ENCODE measurements around the gene KRTAP5-4. TPM values are rescaled to one million over a fixed set of nuclear protein-coding genes. Genes with fewer than 3 reads are reported as not detected.

Gene KRTAP5-4
- total and polyA plus RNA-seq, 4 donors = not detected

DNA sequence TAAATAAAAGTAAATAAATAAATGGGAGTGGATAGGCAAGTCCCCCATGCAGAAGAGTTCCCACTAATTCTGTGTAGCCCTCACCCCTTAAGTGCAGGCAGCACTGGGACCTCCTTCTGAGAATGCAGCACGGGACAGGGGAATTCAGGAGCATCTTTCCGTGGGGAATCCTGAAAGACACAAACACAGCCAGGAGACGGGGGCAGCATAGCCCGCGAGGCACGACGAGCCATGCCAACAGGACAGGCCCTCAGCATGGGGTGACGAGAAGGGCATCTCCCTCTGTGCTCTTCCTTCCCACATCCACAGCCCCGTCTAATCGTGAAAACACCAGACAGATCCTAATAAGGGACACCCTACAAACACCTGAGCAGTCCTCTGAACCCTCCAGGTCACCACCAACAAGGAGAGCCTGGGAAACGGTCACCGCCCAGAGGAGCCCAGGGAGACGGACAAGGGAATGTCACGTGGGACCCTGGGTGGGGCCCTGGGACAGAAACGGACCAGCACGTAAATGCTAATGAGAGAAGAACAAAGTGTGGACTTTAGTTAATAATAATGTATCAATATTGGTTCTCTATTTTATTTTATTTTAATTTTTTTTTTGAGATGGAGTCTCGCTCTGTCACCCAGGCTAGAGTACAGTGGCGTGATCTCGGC lies 14.5 kb upstream of the KRTAP5-4 start:
- no peak for ATAC-seq (ENCODE audit: insufficient read depth, low FRiP score)
- WGBS, 2 donors = 88 to 90% methylated on average over 19 of the region's 19 CpGs
- no peak overlapping the region for H3K4me3 ChIP-seq
- peaks cover 0 to 8% (median 0%) of the 10 kb centered on the region in 3 donors for H3K27me3 ChIP-seq (ENCODE audit: control insufficient read depth in 3 of 3, insufficient read depth in 3 of 3, low read length in 2 of 3)
- H3K36me3 ChIP-seq (ENCODE audit: control insufficient read depth in 4 of 4, insufficient read depth in 4 of 4, low read length in 4 of 4) = no peaks in the 10 kb centered on the region
- DNase-seq = no peak
- TF ChIP-seq, protein P1, sequence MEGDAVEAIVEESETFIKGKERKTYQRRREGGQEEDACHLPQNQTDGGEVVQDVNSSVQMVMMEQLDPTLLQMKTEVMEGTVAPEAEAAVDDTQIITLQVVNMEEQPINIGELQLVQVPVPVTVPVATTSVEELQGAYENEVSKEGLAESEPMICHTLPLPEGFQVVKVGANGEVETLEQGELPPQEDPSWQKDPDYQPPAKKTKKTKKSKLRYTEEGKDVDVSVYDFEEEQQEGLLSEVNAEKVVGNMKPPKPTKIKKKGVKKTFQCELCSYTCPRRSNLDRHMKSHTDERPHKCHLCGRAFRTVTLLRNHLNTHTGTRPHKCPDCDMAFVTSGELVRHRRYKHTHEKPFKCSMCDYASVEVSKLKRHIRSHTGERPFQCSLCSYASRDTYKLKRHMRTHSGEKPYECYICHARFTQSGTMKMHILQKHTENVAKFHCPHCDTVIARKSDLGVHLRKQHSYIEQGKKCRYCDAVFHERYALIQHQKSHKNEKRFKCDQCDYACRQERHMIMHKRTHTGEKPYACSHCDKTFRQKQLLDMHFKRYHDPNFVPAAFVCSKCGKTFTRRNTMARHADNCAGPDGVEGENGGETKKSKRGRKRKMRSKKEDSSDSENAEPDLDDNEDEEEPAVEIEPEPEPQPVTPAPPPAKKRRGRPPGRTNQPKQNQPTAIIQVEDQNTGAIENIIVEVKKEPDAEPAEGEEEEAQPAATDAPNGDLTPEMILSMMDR (IDR thresholded peaks at IDR 0.05; ENCODE audit: control extremely low read depth, extremely low read depth) = no peak
- H3K4me1 ChIP-seq (ENCODE audit: control insufficient read depth in 5 of 5, insufficient read depth in 5 of 5, low read length in 5 of 5) = peaks cover 0 to 10% (median 0%) of the 10 kb centered on the region in 5 donors
- no peaks in the 10 kb centered on the region for H3K9me3 ChIP-seq (ENCODE audit: control insufficient read depth in 4 of 4, insufficient read depth in 3 of 4, low read length in 3 of 4)
- no peak overlapping the region for H3K27ac ChIP-seq (ENCODE audit: low read depth in 1 of 2, low read length in 1 of 2)
- H3K9ac ChIP-seq (ENCODE audit: insufficient read depth in 1 of 2, low read length in 2 of 2) = no peak overlapping the region

- H3K9me3 ChIP-seq (ENCODE audit: control insufficient read depth in 4 of 4, insufficient read depth in 3 of 4, low read length in 3 of 4) = no peaks in the 10 kb centered on the region
- peaks cover 0 to 17% (median 2%) of the 10 kb centered on the region in 3 donors for H3K27me3 ChIP-seq (ENCODE audit: control insufficient read depth in 3 of 3, insufficient read depth in 3 of 3, low read length in 2 of 3)
- ATAC-seq (ENCODE audit: insufficient read depth, low FRiP score) (no peak), DNase-seq (no peak)
- no peak overlapping the region for H3K27ac ChIP-seq (ENCODE audit: low read depth in 1 of 2, low read length in 1 of 2)
- H3K36me3 ChIP-seq (ENCODE audit: control insufficient read depth in 4 of 4, insufficient read depth in 4 of 4, low read length in 4 of 4) = no peaks in the 10 kb centered on the region
- no peak overlapping the region for H3K4me3 ChIP-seq
- TF ChIP-seq, protein P1 (IDR thresholded peaks at IDR 0.05; ENCODE audit: control extremely low read depth, extremely low read depth) = no peak
- 88 to 93% methylated on average over 10 of the region's 10 CpGs for WGBS, 2 donors
- H3K4me1 ChIP-seq (ENCODE audit: control insufficient read depth in 5 of 5, insufficient read depth in 5 of 5, low read length in 5 of 5) = peaks cover 0 to 6% (median 0%) of the 10 kb centered on the region in 5 donors
- no peak overlapping the region for H3K9ac ChIP-seq (ENCODE audit: insufficient read depth in 1 of 2, low read length in 2 of 2)
Observed at GRCh38 chr11:1633864-1634263, 11.9 kb upstream of the KRTAP5-4 start.

DNA sequence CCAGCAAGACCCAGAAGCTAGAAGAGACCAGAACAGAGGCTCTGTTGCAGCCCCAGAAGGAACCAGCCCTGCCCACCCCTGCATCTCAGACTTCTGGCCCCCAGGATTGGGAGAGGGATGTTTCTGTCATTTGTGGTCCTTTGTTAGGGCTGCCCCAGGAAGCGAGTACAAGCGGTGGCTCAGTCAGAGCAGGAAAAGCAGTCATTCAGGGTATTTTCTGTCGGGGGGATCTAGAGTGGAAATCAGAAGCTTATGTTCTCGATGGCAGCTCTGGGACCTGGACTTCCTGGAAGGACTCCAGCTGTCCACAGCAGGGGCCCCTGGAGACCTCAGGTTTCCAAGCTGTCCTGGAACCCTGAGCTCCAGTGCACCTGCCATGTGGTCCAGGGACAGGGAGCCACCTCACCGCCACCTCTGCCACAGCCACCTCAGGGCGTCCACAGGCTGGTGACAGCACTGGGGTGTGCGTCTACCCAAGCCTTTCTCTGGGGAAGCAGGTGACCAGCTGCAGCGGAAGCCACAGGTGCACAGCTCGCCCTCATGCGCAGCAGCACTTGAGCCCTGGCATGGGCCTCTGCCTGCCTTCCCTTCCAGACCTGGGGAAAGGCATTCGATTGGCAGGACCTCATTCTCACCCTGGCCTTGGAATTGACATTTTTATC lies 10.2 kb upstream of the KRTAP5-4 start:
- H3K36me3 ChIP-seq (ENCODE audit: control insufficient read depth in 4 of 4, insufficient read depth in 4 of 4, low read length in 4 of 4) = no peaks in the 10 kb centered on the region
- no peak overlapping the region for H3K27ac ChIP-seq (ENCODE audit: low read depth in 1 of 2, low read length in 1 of 2)
- H3K4me3 ChIP-seq = no peak overlapping the region
- no peak overlapping the region for H3K9ac ChIP-seq (ENCODE audit: insufficient read depth in 1 of 2, low read length in 2 of 2)
- H3K4me1 ChIP-seq (ENCODE audit: control insufficient read depth in 5 of 5, insufficient read depth in 5 of 5, low read length in 5 of 5) = peaks cover 0 to 6% (median 0%) of the 10 kb centered on the region in 5 donors
- H3K9me3 ChIP-seq (ENCODE audit: control insufficient read depth in 4 of 4, insufficient read depth in 3 of 4, low read length in 3 of 4) = no peaks in the 10 kb centered on the region
- ATAC-seq (ENCODE audit: insufficient read depth, low FRiP score) = no peak
- 53 to 65% methylated on average over 11 of the region's 11 CpGs for WGBS, 2 donors
- H3K27me3 ChIP-seq (ENCODE audit: control insufficient read depth in 3 of 3, insufficient read depth in 3 of 3, low read length in 2 of 3) = peaks cover 0 to 17% (median 2%) of the 10 kb centered on the region in 3 donors
- no peak for DNase-seq
- TF ChIP-seq, protein P1 (IDR thresholded peaks at IDR 0.05; ENCODE audit: control extremely low read depth, extremely low read depth) = no peak

Measured in lung (tissue), 12 donors.